HCT116 (cell line): ENCODE measurements around the gene DEFB112. TPM values are rescaled to one million over a fixed set of nuclear protein-coding genes. Genes with fewer than 3 reads are reported as not detected.

ENCODE experiments used
- ATAC-seq: fragments of 200-7000 bp; cut with Tn5 transposase; 2 replicates; pipeline ENCODE4 v1.9.1; 2020; ENCODE audit warnings: mild to moderate bottlenecking, moderate library complexity
- BruUV-seq: library from RNA; stranded (reverse); fragments of 400-500 nt; replicated peaks from 2 replicates; lab custom pipeline; 2021; lab: Mats Ljungman, UMichigan
- CTCF ChIA-PET: fragments of 300-600 bp; sonication (Branson Sonifier 250); formaldehyde crosslinking; loops from one replicate; lab custom pipeline; 2021; ENCODE audit warnings: antibody characterized with exemption; lab: Charles Lee
- POLR2A ChIA-PET: fragments of 300-600, 350-600 bp; sonication (Branson Sonifier 250); formaldehyde crosslinking; loops from one replicate; lab custom pipeline; 2021; ENCODE audit warnings: antibody characterized with exemption; lab: Charles Lee
- RAD21 ChIA-PET, 2 experiments: fragments of 300-600 bp; sonication (Branson Sonifier 250); formaldehyde crosslinking; loops; one replicate each; lab custom pipeline; 2023; ENCODE audit warnings: low total read pairs in 2 of 2; ENCODE audit not compliant: uncharacterized antibody in 2 of 2, unreplicated experiment in 2 of 2, low non-redundant PET in 1 of 2; lab: Charles Lee
- DNase-seq: peaks from one replicate; pipeline ENCODE4 v3.0.0-alpha.2; 2010; ENCODE audit warnings: low read depth, low spot score
- H2AFZ ChIP-seq: fragments of 200-600 bp; shearing (Covaris generic), sonication (generic); 2 replicates; pipeline ENCODE4 v1.6.1; 2017; ENCODE audit warnings: low read depth, mixed run types, mixed read lengths, antibody characterized with exemption, low read length; ENCODE audit not compliant: poor library complexity, severe bottlenecking
- H3K27ac ChIP-seq: 2 replicates; pipeline ENCODE4 v1.5.1; 2012; ENCODE audit warnings: low read depth, low read length
- H3K27me3 ChIP-seq: fragments of 200-600 bp; sonication (generic); 2 replicates; pipeline ENCODE4 v1.6.1; 2016; ENCODE audit warnings: mixed run types, low read length, mixed read lengths; ENCODE audit not compliant: insufficient read depth
- H3K36me3 ChIP-seq, 2 experiments: fragments of 200-500 bp in 1 of 2; fragments of 200-600 bp in 1 of 2; sonication (Bioruptor generic) in 1 of 2; sonication (generic) in 1 of 2; 2 replicates each; pipeline versions ENCODE4 v1.5.1 to v1.6.1; 2014 to 2016; ENCODE audit warnings: low read length in 2 of 2, inconsistent platforms in 1 of 2, mixed read lengths in 1 of 2, mixed run types in 1 of 2; ENCODE audit not compliant: insufficient read depth in 2 of 2, control insufficient read depth in 1 of 2
- H3K4me1 ChIP-seq, 2 experiments: fragments of 200-600 bp in 1 of 2; sonication (generic) in 1 of 2; 2 replicates each; pipeline versions ENCODE4 v1.5.1 to v1.6.1; 2012 to 2017; ENCODE audit warnings: low read length in 2 of 2, inconsistent platforms in 1 of 2, mild to moderate bottlenecking in 1 of 2, mixed read lengths in 1 of 2, mixed run types in 1 of 2, moderate library complexity in 1 of 2; ENCODE audit not compliant: insufficient read depth in 2 of 2, control insufficient read depth in 1 of 2
- H3K4me2 ChIP-seq: fragments of 200-600 bp; sonication (generic); 2 replicates; pipeline ENCODE4 v1.6.1; 2017; ENCODE audit warnings: mixed run types, low read length, mixed read lengths
- H3K4me3 ChIP-seq, 2 experiments: fragments of 200-600 bp in 1 of 2; sonication (generic) in 1 of 2; replicated peaks in 1 of 2; 2 replicates each; pipeline ENCODE4 v1.5.1; 2011 to 2016; ENCODE audit warnings: low read length in 2 of 2, control low read depth in 1 of 2, low read depth in 1 of 2, mild to moderate bottlenecking in 1 of 2, mixed read lengths in 1 of 2, mixed run types in 1 of 2
- H3K79me2 ChIP-seq: fragments of 200-600 bp; sonication (generic); 2 replicates; pipeline ENCODE4 v1.6.1; 2017; ENCODE audit warnings: mild to moderate bottlenecking, mixed run types, low read length, moderate library complexity, mixed read lengths; ENCODE audit not compliant: insufficient read depth
- H3K9ac ChIP-seq: fragments of 200-600 bp; sonication (generic); 2 replicates; pipeline ENCODE4 v1.6.1; 2016; ENCODE audit warnings: low read length, mixed read lengths
- H3K9me2 ChIP-seq: fragments of 200-600 bp; sonication (generic), shearing (Covaris generic); 2 replicates; pipeline ENCODE4 v1.6.1; 2017; ENCODE audit warnings: mixed run types, mild to moderate bottlenecking, moderate library complexity; ENCODE audit not compliant: insufficient read depth
- H3K9me3 ChIP-seq, 2 experiments: fragments of 200-500 bp in 1 of 2; fragments of 200-600 bp in 1 of 2; sonication (Bioruptor generic) in 1 of 2; sonication (generic) in 1 of 2; 2 replicates each; pipeline ENCODE4 v1.6.1; 2014 to 2017; ENCODE audit warnings: low read length in 2 of 2, mixed read lengths in 2 of 2, inconsistent platforms in 1 of 2, low read depth in 1 of 2, mild to moderate bottlenecking in 1 of 2, mixed run types in 1 of 2, moderate library complexity in 1 of 2; ENCODE audit not compliant: control insufficient read depth in 1 of 2, insufficient read depth in 1 of 2
- H4K20me1 ChIP-seq: fragments of 200-600 bp; sonication (generic), shearing (Covaris generic); 2 replicates; pipeline ENCODE4 v1.6.1; 2017; ENCODE audit warnings: mixed run types, mild to moderate bottlenecking, moderate library complexity; ENCODE audit not compliant: insufficient read depth
- ATF3 ChIP-seq: IDR thresholded peaks from 2 replicates; pipeline ENCODE4 v1.6.1; 2012
- CBX3 ChIP-seq: IDR thresholded peaks from 2 replicates; pipeline ENCODE4 v1.6.1; 2012; ENCODE audit warnings: low read depth
- CEBPB ChIP-seq: IDR thresholded peaks from 2 replicates; pipeline ENCODE4 v1.6.1; 2012; ENCODE audit warnings: low read depth
- CTCF ChIP-seq, 3 experiments: fragments of 200-600 bp in 1 of 3; sonication (generic) in 1 of 3; IDR thresholded peaks in 2 of 3; conservative IDR thresholded peaks in 1 of 3; 2 replicates each; pipeline ENCODE4 v1.5.1; 2012 to 2017; ENCODE audit warnings: low read depth in 2 of 3, low read length in 2 of 3, antibody characterized with exemption in 1 of 3, borderline replicate concordance in 1 of 3, control low read depth in 1 of 3, mild to moderate bottlenecking in 1 of 3, mixed read lengths in 1 of 3, mixed run types in 1 of 3, moderate library complexity in 1 of 3; ENCODE audit not compliant: insufficient read depth in 1 of 3
- EGR1 ChIP-seq: IDR thresholded peaks from 2 replicates; pipeline ENCODE4 v1.6.1; 2012; ENCODE audit warnings: low read depth
- ELF1 ChIP-seq: IDR thresholded peaks from 2 replicates; pipeline ENCODE4 v1.6.1; 2012; ENCODE audit warnings: low read depth, borderline replicate concordance
- EZH2 ChIP-seq: fragments of 200-600 bp; sonication (generic); IDR thresholded peaks from 2 replicates; pipeline ENCODE4 v1.6.1; 2017; ENCODE audit warnings: antibody characterized with exemption, mixed run types
- FOSL1 ChIP-seq: IDR thresholded peaks from 2 replicates; pipeline ENCODE4 v1.6.1; 2012; ENCODE audit warnings: low read depth
- JUND ChIP-seq: IDR thresholded peaks from 2 replicates; pipeline ENCODE4 v1.6.1; 2012
- MAX ChIP-seq: IDR thresholded peaks from 2 replicates; pipeline ENCODE4 v1.6.1; 2012
- POLR2A ChIP-seq: IDR thresholded peaks from 2 replicates; pipeline ENCODE4 v1.7.0; 2011; ENCODE audit warnings: borderline replicate concordance; ENCODE audit not compliant: insufficient read depth, insufficient read length; ENCODE audit errors: extremely low read depth
- POLR2AphosphoS5 ChIP-seq: IDR thresholded peaks from 2 replicates; pipeline ENCODE4 v1.6.1; 2011; ENCODE audit warnings: mild to moderate bottlenecking, low read depth, low read length, moderate library complexity
- RAD21 ChIP-seq: IDR thresholded peaks from 2 replicates; pipeline ENCODE4 v1.6.1; 2012; ENCODE audit warnings: low read depth, mild to moderate bottlenecking
- REST ChIP-seq: IDR thresholded peaks from 2 replicates; pipeline ENCODE4 v1.6.1; 2012; ENCODE audit warnings: low read depth
- SIN3A ChIP-seq: IDR thresholded peaks from 2 replicates; pipeline ENCODE4 v1.6.1; 2012; ENCODE audit warnings: low read depth
- SP1 ChIP-seq: IDR thresholded peaks from 2 replicates; pipeline ENCODE4 v1.6.1; 2012; ENCODE audit warnings: low read depth
- SRF ChIP-seq: IDR thresholded peaks from 2 replicates; pipeline ENCODE4 v1.6.1; 2012; ENCODE audit warnings: low read depth
- ZFX ChIP-seq: fragments of 450-650 bp; IDR thresholded peaks from 2 replicates; pipeline ENCODE4 v1.6.1; 2017
- ZNF274 ChIP-seq: fragments of 200-500 bp; sonication (Bioruptor generic); IDR thresholded peaks from 2 replicates; pipeline ENCODE4 v1.6.1; 2014; ENCODE audit warnings: mild to moderate bottlenecking, low read depth, low read length, inconsistent platforms
- intact Hi-C: fragments of 100-400 bp; cut with micrococcal nuclease; formaldehyde crosslinking; loops from 2 replicates; pipeline ENCODE4 v1.10.0; 2022
- total RNA-seq: library from RNA; stranded (reverse); gene quantifications from one replicate; pipeline ENCODE4 v1.2.1, GENCODE V29; 2021; ENCODE audit not compliant: unreplicated experiment

DEFB112 gene
- total RNA-seq, 1 experiment from 2014 or later = not detected

- Histone ChIP-seq H4K20me1 (no peaks in the 10 kb centered on the region; the same call in 1 of the 2 replicates), H2AFZ (no peak overlapping the region), H3K4me1 (no peaks in the 10 kb centered on the region), H3K27me3 (no peaks in the 10 kb centered on the region), H3K9me2 (no peaks in the 10 kb centered on the region), H3K27ac (no peak overlapping the region), H3K4me2 (no peak overlapping the region), H3K79me2 (no peaks in the 10 kb centered on the region), H3K9me3 (no peaks in the 10 kb centered on the region), H3K4me3 (no peak overlapping the region), H3K36me3 (no peaks in the 10 kb centered on the region)
- no peak for DNase-seq
- intact Hi-C loops = no loop called here
- no peak for ATAC-seq
- ChIA-PET CTCF (no interaction called here), RAD21 (no interaction called here)
- no TSS peak for BruUV-seq
- TF ChIP-seq SRF (no peak), EGR1 (no peak), ZNF274 (no peak), ZFX (no peak), EZH2 (no peak), POLR2AphosphoS5 (no peak), ATF3 (no peak), REST (no peak), POLR2A (no peak), RAD21 (no peak), CTCF (IDR thresholded peaks at IDR 0.05 in 2 of 3, conservative IDR thresholded peaks at IDR 0.05 in 1 of 3; ENCODE audit: borderline replicate concordance in 1 of 3, insufficient read depth in 1 of 3, low read depth in 2 of 3, low read length in 2 of 3) (no peak), SIN3A (no peak), CEBPB (no peak), FOSL1 (no peak), CBX3 (no peak), MAX (no peak), SP1 (no peak), JUND (no peak), ELF1 (no peak)
- TF ChIP-seq, all 23 proteins: peak for 0
- POLR2A ChIA-PET = no interaction called here
- H3K9ac ChIP-seq = no peak overlapping the region
Observed at GRCh38 chr6:50076431-50076830, 26.7 kb upstream of the DEFB112 start.
